HepG2 (cell line): Measurements from ENCODE around the gene MST1R. TPM values are rescaled to one million over a fixed set of nuclear protein-coding genes. Genes with fewer than 3 reads are reported as not detected.

Source experiments
- ARID2 ChIP-seq: sonication (generic); formaldehyde crosslinking; IDR thresholded peaks from 2 replicates; pipeline ENCODE4 v1.8.1; 2022; ENCODE audit warnings: mild to moderate bottlenecking, missing genetic modification reagents, borderline replicate concordance
- CHD2 ChIP-seq: IDR thresholded peaks from 2 replicates; pipeline ENCODE4 v1.6.1; 2011; ENCODE audit warnings: low read depth, low read length, improper control_type of control experiment
- GATAD2A ChIP-seq: IDR thresholded peaks from 2 replicates; pipeline ENCODE4 v1.6.1; 2016
- GPN1 ChIP-seq: sonication (generic); formaldehyde crosslinking; IDR thresholded peaks from 2 replicates; pipeline ENCODE4 v1.5.1; 2020; ENCODE audit warnings: missing genetic modification reagents, borderline replicate concordance
- HDAC1 ChIP-seq: sonication (generic); formaldehyde crosslinking; IDR thresholded peaks from 2 replicates; pipeline ENCODE4 v1.5.1; 2020; ENCODE audit warnings: mild to moderate bottlenecking, missing genetic modification reagents
- HMG20A ChIP-seq: IDR thresholded peaks from 2 replicates; pipeline ENCODE4 v1.6.1; 2016; ENCODE audit warnings: borderline replicate concordance
- KDM6A ChIP-seq: IDR thresholded peaks from 2 replicates; pipeline ENCODE4 v1.6.1; 2016; ENCODE audit warnings: low read depth
- LCORL ChIP-seq, 2 experiments: fragments of 450-650 bp in 1 of 2; sonication (generic) in 1 of 2; formaldehyde crosslinking in 1 of 2; IDR thresholded peaks; 2 replicates each; pipeline versions ENCODE4 v1.5.0 to v1.6.1; 2017 to 2020; ENCODE audit warnings: antibody characterized with exemption in 1 of 2, missing genetic modification reagents in 1 of 2
- MAFF ChIP-seq: IDR thresholded peaks from 2 replicates; pipeline ENCODE4 v1.6.1; 2011; ENCODE audit warnings: low read depth, low read length, improper control_type of control experiment
- MTF1 ChIP-seq: sonication (generic); formaldehyde crosslinking; IDR thresholded peaks from 2 replicates; pipeline ENCODE4 v1.5.0; 2020; ENCODE audit warnings: missing genetic modification reagents
- RAD21 ChIP-seq: fragments of 450-650 bp; formaldehyde crosslinking; IDR thresholded peaks from 2 replicates; pipeline ENCODE4 v1.5.0; 2020; ENCODE audit warnings: mild to moderate bottlenecking
- RNF2 ChIP-seq: fragments of 450-650 bp; conservative IDR thresholded peaks from 2 replicates; pipeline ENCODE4 v1.6.1; 2016; ENCODE audit warnings: low read depth
- TAF1 ChIP-seq: sonication (generic); formaldehyde crosslinking; IDR thresholded peaks from 2 replicates; pipeline ENCODE4 v1.4.0; 2020; ENCODE audit warnings: missing genetic modification reagents
- ZFP82 ChIP-seq: sonication (generic); formaldehyde crosslinking; IDR thresholded peaks from 2 replicates; pipeline ENCODE4 v1.5.1; 2020; ENCODE audit warnings: mild to moderate bottlenecking, missing genetic modification reagents, borderline replicate concordance
- ZNF331 ChIP-seq: sonication (generic); formaldehyde crosslinking; IDR thresholded peaks from 2 replicates; pipeline ENCODE4 v1.4.0; 2020; ENCODE audit warnings: missing genetic modification reagents
- ZNF367 ChIP-seq: sonication (generic); formaldehyde crosslinking; IDR thresholded peaks from 2 replicates; pipeline ENCODE4 v1.4.0; 2020; ENCODE audit warnings: missing genetic modification reagents, borderline replicate concordance
- ZNF614 ChIP-seq: IDR thresholded peaks from 2 replicates; pipeline ENCODE4 v1.6.1; 2018; ENCODE audit warnings: missing biosample characterization, missing genetic modification reagents, inconsistent platforms, borderline replicate concordance
- ZNF660 ChIP-seq: sonication (generic); formaldehyde crosslinking; IDR thresholded peaks from 2 replicates; pipeline ENCODE4 v1.5.1; 2020; ENCODE audit warnings: mild to moderate bottlenecking, low read depth, missing genetic modification reagents, borderline replicate concordance
- polyA plus RNA-seq, 8 experiments: library from polyadenylated mRNA; depleted of rRNA in 3 of 8; stranded (reverse) in 7 of 8; unstranded in 1 of 8; fragments of >200 nt; fragmentation: Illumina TruSeq in 4 of 8; extraction: Trizol in 4 of 8; gene quantifications; 2 replicates each; pipeline versions ENCODE4 v1.2.1 to v1.2.3, GENCODE V29; 2011 to 2016; ENCODE audit warnings: low read depth in 4 of 8, missing spikeins in 1 of 8, mixed read lengths in 1 of 8; ENCODE audit not compliant: insufficient read depth in 1 of 8
- total RNA-seq, 5 experiments: library from RNA; depleted of rRNA; stranded (reverse); fragments of >200 nt; fragmentation: Illumina TruSeq; extraction: Trizol; gene quantifications; 2 replicates each; pipeline ENCODE4 v1.2.3, GENCODE V29; 2016; ENCODE audit warnings: low read depth in 1 of 5
- TF ChIP-seq, protein P1 (sequence below): sonication (generic); formaldehyde crosslinking; IDR thresholded peaks from 2 replicates; pipeline ENCODE4 v1.4.0; 2020; ENCODE audit warnings: missing genetic modification reagents, borderline replicate concordance
- TF ChIP-seq, protein P2 (sequence below): IDR thresholded peaks from 2 replicates; pipeline ENCODE4 v1.6.1; 2016; ENCODE audit warnings: missing compliant biosample characterization, missing genetic modification reagents, borderline replicate concordance
- TF ChIP-seq, protein P3 (sequence below): sonication (generic); formaldehyde crosslinking; IDR thresholded peaks from 2 replicates; pipeline ENCODE4 v1.5.1; 2020; ENCODE audit warnings: mild to moderate bottlenecking, missing genetic modification reagents, moderate library complexity
- TF ChIP-seq, protein P4 (sequence below): sonication (generic); formaldehyde crosslinking; IDR thresholded peaks from 2 replicates; pipeline ENCODE4 v1.8.1; 2023; ENCODE audit warnings: mild to moderate bottlenecking, moderate library complexity, missing genetic modification reagents
- TF ChIP-seq, protein P5 (sequence below): sonication (generic); formaldehyde crosslinking; IDR thresholded peaks from 2 replicates; pipeline ENCODE4 v1.4.0; 2020; ENCODE audit warnings: mild to moderate bottlenecking, missing genetic modification reagents

The MST1R gene
- total and polyA plus RNA-seq, 2 of the 13 experiments (the other 11 are each of a cell fraction or from before 2014, with no cell fraction given) = 0.11 to 0.77 TPM

DNA sequence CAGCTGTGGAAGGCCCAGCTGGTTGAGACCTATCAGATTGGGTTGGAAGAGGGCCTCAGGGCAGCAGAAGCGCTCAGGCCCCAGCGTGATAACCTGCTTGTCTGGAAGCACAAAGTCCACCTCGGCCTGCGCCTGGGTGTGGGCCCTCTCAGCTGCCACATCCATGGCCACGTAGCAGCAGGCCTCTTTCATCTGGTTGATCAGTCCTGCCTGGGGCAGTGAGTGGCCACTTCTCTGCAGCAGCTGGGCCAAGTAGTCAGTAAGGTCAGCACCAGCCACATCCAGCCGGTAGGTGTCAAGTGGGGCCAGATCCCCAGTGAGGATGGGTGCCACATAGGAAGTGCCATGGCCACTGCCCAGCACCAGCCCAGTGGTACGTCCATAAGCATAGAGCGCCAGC lies 30.1 kb downstream of the MST1R start (continued):
- peak; percentile 40; the same call in 1 of the 2 replicates for TF ChIP-seq HMG20A (CRISPR knock-in tag)
- no peak for TF ChIP-seq MTF1
- TF ChIP-seq CHD2 = no peak
- TF ChIP-seq ZNF331 (CRISPR knock-in tag) = peak; percentile 74; the same call in 1 of the 2 replicates
- TF ChIP-seq, protein P1, sequence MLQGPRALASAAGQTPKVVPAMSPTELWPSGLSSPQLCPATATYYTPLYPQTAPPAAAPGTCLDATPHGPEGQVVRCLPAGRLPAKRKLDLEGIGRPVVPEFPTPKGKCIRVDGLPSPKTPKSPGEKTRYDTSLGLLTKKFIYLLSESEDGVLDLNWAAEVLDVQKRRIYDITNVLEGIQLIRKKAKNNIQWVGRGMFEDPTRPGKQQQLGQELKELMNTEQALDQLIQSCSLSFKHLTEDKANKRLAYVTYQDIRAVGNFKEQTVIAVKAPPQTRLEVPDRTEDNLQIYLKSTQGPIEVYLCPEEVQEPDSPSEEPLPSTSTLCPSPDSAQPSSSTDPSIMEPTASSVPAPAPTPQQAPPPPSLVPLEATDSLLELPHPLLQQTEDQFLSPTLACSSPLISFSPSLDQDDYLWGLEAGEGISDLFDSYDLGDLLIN (CRISPR knock-in tag) = no peak
- TF ChIP-seq ZNF614 (CRISPR knock-in tag) = peak; percentile 45; the same call in 1 of the 2 replicates
- peak; percentile 67; the same call in 1 of the 2 replicates for TF ChIP-seq GATAD2A (CRISPR knock-in tag)
- TF ChIP-seq ZNF660 (CRISPR knock-in tag) = no peak
- 0 out of 2 replicates have a peak, but pooled peaks have one; percentile 36 for TF ChIP-seq KDM6A (CRISPR knock-in tag)
- TF ChIP-seq, protein P2, sequence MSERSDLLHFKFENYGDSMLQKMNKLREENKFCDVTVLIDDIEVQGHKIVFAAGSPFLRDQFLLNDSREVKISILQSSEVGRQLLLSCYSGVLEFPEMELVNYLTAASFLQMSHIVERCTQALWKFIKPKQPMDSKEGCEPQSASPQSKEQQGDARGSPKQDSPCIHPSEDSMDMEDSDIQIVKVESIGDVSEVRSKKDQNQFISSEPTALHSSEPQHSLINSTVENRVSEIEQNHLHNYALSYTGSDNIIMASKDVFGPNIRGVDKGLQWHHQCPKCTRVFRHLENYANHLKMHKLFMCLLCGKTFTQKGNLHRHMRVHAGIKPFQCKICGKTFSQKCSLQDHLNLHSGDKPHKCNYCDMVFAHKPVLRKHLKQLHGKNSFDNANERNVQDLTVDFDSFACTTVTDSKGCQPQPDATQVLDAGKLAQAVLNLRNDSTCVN (CRISPR knock-in tag) = peak; percentile 48; the same call in 1 of the 2 replicates
- no peak for TF ChIP-seq ARID2 (CRISPR knock-in tag)
- TF ChIP-seq, protein P3, sequence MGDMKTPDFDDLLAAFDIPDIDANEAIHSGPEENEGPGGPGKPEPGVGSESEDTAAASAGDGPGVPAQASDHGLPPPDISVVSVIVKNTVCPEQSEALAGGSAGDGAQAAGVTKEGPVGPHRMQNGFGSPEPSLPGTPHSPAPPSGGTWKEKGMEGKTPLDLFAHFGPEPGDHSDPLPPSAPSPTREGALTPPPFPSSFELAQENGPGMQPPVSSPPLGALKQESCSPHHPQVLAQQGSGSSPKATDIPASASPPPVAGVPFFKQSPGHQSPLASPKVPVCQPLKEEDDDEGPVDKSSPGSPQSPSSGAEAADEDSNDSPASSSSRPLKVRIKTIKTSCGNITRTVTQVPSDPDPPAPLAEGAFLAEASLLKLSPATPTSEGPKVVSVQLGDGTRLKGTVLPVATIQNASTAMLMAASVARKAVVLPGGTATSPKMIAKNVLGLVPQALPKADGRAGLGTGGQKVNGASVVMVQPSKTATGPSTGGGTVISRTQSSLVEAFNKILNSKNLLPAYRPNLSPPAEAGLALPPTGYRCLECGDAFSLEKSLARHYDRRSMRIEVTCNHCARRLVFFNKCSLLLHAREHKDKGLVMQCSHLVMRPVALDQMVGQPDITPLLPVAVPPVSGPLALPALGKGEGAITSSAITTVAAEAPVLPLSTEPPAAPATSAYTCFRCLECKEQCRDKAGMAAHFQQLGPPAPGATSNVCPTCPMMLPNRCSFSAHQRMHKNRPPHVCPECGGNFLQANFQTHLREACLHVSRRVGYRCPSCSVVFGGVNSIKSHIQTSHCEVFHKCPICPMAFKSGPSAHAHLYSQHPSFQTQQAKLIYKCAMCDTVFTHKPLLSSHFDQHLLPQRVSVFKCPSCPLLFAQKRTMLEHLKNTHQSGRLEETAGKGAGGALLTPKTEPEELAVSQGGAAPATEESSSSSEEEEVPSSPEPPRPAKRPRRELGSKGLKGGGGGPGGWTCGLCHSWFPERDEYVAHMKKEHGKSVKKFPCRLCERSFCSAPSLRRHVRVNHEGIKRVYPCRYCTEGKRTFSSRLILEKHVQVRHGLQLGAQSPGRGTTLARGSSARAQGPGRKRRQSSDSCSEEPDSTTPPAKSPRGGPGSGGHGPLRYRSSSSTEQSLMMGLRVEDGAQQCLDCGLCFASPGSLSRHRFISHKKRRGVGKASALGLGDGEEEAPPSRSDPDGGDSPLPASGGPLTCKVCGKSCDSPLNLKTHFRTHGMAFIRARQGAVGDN (CRISPR knock-in tag) = peak; percentile 95
- 0 out of 2 replicates have a peak, but pooled peaks have one; percentile 22 for TF ChIP-seq TAF1 (CRISPR knock-in tag)
- TF ChIP-seq RAD21 = 0 out of 2 replicates have a peak, but pooled peaks have one; percentile 26
- TF ChIP-seq, protein P4, sequence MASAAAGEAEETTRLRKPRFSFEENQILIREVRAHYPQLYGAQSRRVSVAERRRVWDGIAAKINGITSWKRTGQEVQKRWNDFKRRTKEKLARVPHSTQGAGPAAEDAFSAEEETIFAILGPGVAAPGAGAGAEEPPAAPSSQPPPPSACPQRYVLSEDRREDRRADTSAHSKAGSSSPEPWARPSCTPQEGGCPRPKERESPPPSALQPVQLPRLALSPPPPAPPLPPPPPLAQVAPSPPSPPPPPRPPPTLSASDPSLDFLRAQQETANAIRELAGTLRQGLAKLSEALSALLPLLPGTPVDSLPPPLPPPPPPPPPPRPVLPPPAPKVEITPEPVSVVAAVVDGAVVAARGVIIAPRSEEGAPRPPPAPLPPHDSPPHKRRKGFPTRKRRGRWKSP = no peak
- no peak for TF ChIP-seq GPN1 (CRISPR knock-in tag)
- 0 out of 2 replicates have a peak, but pooled peaks have one; percentile 58 for TF ChIP-seq RNF2
- no peak for TF ChIP-seq LCORL (IDR thresholded peaks at IDR 0.05)
- TF ChIP-seq LCORL (CRISPR knock-in tag; IDR thresholded peaks at IDR 0.05) = peak; percentile 60; the same call in 1 of the 2 replicates
- TF ChIP-seq ZFP82 (CRISPR knock-in tag) = no peak
- peak; percentile 75 for TF ChIP-seq HDAC1
- TF ChIP-seq ZNF367 = no peak
- TF ChIP-seq, protein P5, sequence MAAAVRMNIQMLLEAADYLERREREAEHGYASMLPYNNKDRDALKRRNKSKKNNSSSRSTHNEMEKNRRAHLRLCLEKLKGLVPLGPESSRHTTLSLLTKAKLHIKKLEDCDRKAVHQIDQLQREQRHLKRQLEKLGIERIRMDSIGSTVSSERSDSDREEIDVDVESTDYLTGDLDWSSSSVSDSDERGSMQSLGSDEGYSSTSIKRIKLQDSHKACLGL (CRISPR knock-in tag) = peak; percentile 32; the same call in 1 of the 2 replicates
- TF ChIP-seq MAFF = no peak
